ENCODE measurements around the gene DCLK1.

DCLK1 gene

GRCh38 chr13:36058116-36058515 is 73.1 kb downstream of the DCLK1 start:
- TF ChIP-seq SUZ12 (IDR thresholded peaks at IDR 0.05) (no peak), PKNOX1 (IDR thresholded peaks at IDR 0.05) (no peak), BHLHE40 (IDR thresholded peaks at IDR 0.05; ENCODE audit: borderline replicate concordance) (no peak), ZNF384 (IDR thresholded peaks at IDR 0.05) (no peak), FOXM1 (IDR thresholded peaks at IDR 0.05; ENCODE audit: borderline replicate concordance) (no peak), FOXA1 (IDR thresholded peaks at IDR 0.05) (no peak), ARNT (IDR thresholded peaks at IDR 0.05) (no peak), SP1 (IDR thresholded peaks at IDR 0.05) (no peak)
- ChIA-PET POLR2A (no interaction called here), CTCF (no interaction called here)
- DNase-seq (ENCODE audit: extremely low spot score) = no peak

GRCh38 chr13:36057547-36057946 is 73.6 kb downstream of the DCLK1 start:
- ChIA-PET CTCF (no interaction called here), POLR2A (no interaction called here)
- TF ChIP-seq L3MBTL2 (conservative IDR thresholded peaks at IDR 0.05) (no peak), ARNT (IDR thresholded peaks at IDR 0.05) (no peak), SP1 (IDR thresholded peaks at IDR 0.05) (no peak), NFRKB (IDR thresholded peaks at IDR 0.05) (no peak), ELF4 (IDR thresholded peaks at IDR 0.05) (no peak), LEF1 (IDR thresholded peaks at IDR 0.05; ENCODE audit: borderline replicate concordance) (no peak), ZNF384 (IDR thresholded peaks at IDR 0.05) (no peak)
- DNase-seq (ENCODE audit: extremely low spot score) = no peak

- CTCF ChIA-PET = no interaction called here
- POLR2A ChIA-PET = no interaction called here
- TF ChIP-seq NFRKB (IDR thresholded peaks at IDR 0.05) (no peak), FOXM1 (IDR thresholded peaks at IDR 0.05; ENCODE audit: borderline replicate concordance) (no peak), SP1 (IDR thresholded peaks at IDR 0.05) (no peak), FOXK2 (IDR thresholded peaks at IDR 0.05) (no peak), L3MBTL2 (conservative IDR thresholded peaks at IDR 0.05) (no peak), CTBP1 (IDR thresholded peaks at IDR 0.05; ENCODE audit: borderline replicate concordance) (no peak), FOXA1 (IDR thresholded peaks at IDR 0.05) (no peak), PKNOX1 (IDR thresholded peaks at IDR 0.05) (peak; percentile 78)
- DNase-seq (ENCODE audit: extremely low spot score) = no peak
Observed at GRCh38 chr13:36057041-36057440, 74.1 kb downstream of the DCLK1 start.

GRCh38 chr13:36055366-36055765 is 75.8 kb downstream of the DCLK1 start:
- ChIA-PET POLR2A (no interaction called here), CTCF (no interaction called here)
- DNase-seq (ENCODE audit: extremely low spot score) = no peak
- TF ChIP-seq CTBP1 (IDR thresholded peaks at IDR 0.05; ENCODE audit: borderline replicate concordance) = no peak
- no peak for TF ChIP-seq FOXA1 (IDR thresholded peaks at IDR 0.05)
- no peak for TF ChIP-seq TARDBP (IDR thresholded peaks at IDR 0.05)
- no peak for TF ChIP-seq L3MBTL2 (conservative IDR thresholded peaks at IDR 0.05)
- TF ChIP-seq BHLHE40 (IDR thresholded peaks at IDR 0.05; ENCODE audit: borderline replicate concordance) = no peak
- TF ChIP-seq LEF1 (IDR thresholded peaks at IDR 0.05; ENCODE audit: borderline replicate concordance) = no peak
- no peak for TF ChIP-seq FOXK2 (IDR thresholded peaks at IDR 0.05)
- no peak for TF ChIP-seq FOXM1 (IDR thresholded peaks at IDR 0.05; ENCODE audit: borderline replicate concordance)
- TF ChIP-seq SP1 (IDR thresholded peaks at IDR 0.05) = no peak
- TF ChIP-seq ZNF384 (IDR thresholded peaks at IDR 0.05) = no peak
- TF ChIP-seq NFRKB (IDR thresholded peaks at IDR 0.05) = no peak
- no peak for TF ChIP-seq ELF4 (IDR thresholded peaks at IDR 0.05)
- TF ChIP-seq HDGF (IDR thresholded peaks at IDR 0.05; ENCODE audit: borderline replicate concordance) = no peak
- no peak for TF ChIP-seq ARNT (IDR thresholded peaks at IDR 0.05)
- no peak for TF ChIP-seq PKNOX1 (IDR thresholded peaks at IDR 0.05)
- no peak for TF ChIP-seq SUZ12 (IDR thresholded peaks at IDR 0.05)

- TF ChIP-seq FOXA1 (IDR thresholded peaks at IDR 0.05) (no peak), LEF1 (IDR thresholded peaks at IDR 0.05; ENCODE audit: borderline replicate concordance) (no peak), SUZ12 (IDR thresholded peaks at IDR 0.05) (no peak), ARNT (IDR thresholded peaks at IDR 0.05) (no peak), FOXK2 (IDR thresholded peaks at IDR 0.05) (no peak), NFRKB (IDR thresholded peaks at IDR 0.05) (no peak), L3MBTL2 (conservative IDR thresholded peaks at IDR 0.05) (no peak), TARDBP (IDR thresholded peaks at IDR 0.05) (no peak), HDGF (IDR thresholded peaks at IDR 0.05; ENCODE audit: borderline replicate concordance) (no peak), BHLHE40 (IDR thresholded peaks at IDR 0.05; ENCODE audit: borderline replicate concordance) (no peak), FOXM1 (IDR thresholded peaks at IDR 0.05; ENCODE audit: borderline replicate concordance) (no peak), CTBP1 (IDR thresholded peaks at IDR 0.05; ENCODE audit: borderline replicate concordance) (no peak), PKNOX1 (IDR thresholded peaks at IDR 0.05) (no peak), SP1 (IDR thresholded peaks at IDR 0.05) (no peak), ELF4 (IDR thresholded peaks at IDR 0.05) (no peak), ZNF384 (IDR thresholded peaks at IDR 0.05) (no peak)
- ChIA-PET CTCF (interaction anchor here (0.7 kb wide), 1 partner anchor 455 kb away, joined by 3 read pairs; no protein-coding TSS in a partner anchor), POLR2A (no interaction called here)
- no peak for DNase-seq (ENCODE audit: extremely low spot score)
Observed at GRCh38 chr13:36054041-36054440, 77.1 kb downstream of the DCLK1 start.

GRCh38 chr13:36051082-36051481 is 80.1 kb downstream of the DCLK1 start:
- no peak for DNase-seq (ENCODE audit: extremely low spot score)
- POLR2A ChIA-PET = no interaction called here
- TF ChIP-seq FOXK2 (IDR thresholded peaks at IDR 0.05) (no peak), BHLHE40 (IDR thresholded peaks at IDR 0.05; ENCODE audit: borderline replicate concordance) (no peak), FOXA1 (IDR thresholded peaks at IDR 0.05) (no peak), SUZ12 (IDR thresholded peaks at IDR 0.05) (no peak), PKNOX1 (IDR thresholded peaks at IDR 0.05) (no peak), TARDBP (IDR thresholded peaks at IDR 0.05) (no peak)
- CTCF ChIA-PET = no interaction called here

Data from HEK293T (cell line).